NCI-H345 (cell line): ENCODE results near the gene RFX8.
A peak's percentile ranks its signal among the peaks of the same experiment; 100 is the strongest.
"Not testable (repeated sequence)": the region's sequence is repeated elsewhere in the genome, so short reads cannot be mapped to it uniquely, and the experiment has no call there.

Experiments used
- DNase-seq: peaks from one replicate; lab custom pipeline; 2025; lab: John Stamatoyannopoulos, UW

Gene RFX8

DNA sequence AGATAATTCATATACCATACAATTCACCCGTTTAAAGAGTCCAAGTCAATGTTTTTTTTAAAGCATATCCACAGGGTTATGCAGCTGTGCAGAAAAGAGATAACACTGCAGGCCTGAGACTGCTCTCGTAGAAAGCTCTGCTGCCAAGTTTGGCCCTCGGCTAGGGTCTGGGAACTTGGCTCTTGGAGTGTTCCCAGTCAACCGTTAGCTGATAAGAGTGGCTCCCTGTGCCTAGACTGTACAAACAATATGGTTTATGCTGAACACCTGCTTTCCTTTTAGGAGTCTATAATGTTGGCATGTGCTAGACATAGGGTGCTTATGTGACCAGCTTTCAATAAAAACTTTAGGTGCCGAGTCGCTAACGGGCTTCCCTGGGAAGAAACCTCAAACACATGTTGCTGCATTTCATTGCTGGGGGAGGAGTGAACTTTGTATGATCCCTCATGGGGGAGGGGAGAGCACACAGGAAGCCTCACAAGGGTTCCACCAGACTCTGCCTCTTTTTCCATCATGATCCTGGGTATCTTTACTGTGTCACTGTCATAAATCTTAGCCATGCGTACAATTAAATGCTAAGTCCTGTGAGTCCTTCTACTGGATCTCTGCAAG lies 34.7 kb downstream of the RFX8 start:
- peak; percentile 10 for DNase-seq

GRCh38 chr2:101439716-101440115 lies 35.2 kb downstream of the RFX8 start:
- no peak for DNase-seq

DNA sequence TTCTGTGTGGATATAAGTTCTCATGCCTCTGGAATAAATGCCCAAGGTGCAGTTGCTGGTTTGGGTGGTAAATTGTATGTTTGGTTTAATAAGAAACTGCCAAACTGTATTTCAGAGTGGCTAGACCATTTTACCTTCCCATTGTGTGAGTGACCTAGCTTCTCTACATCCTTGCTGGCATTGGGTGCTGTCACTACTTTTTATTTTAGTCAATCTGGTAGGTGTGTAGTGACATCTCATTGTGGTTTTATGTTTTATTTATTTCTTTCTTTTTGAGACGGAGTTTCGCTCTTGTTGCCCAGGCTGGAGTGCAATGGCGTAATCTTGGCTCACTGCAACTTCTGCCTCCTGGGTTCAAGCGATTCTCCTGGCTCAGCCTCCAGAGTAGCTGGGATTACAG lies 36.4 kb downstream of the RFX8 start:
- not testable (repeated sequence) for DNase-seq

GRCh38 chr2:101435001-101435862 lies 39.7 kb downstream of the RFX8 start:
- DNase-seq, result no peak

- DNase-seq, result no peak
Observed at GRCh38 chr2:101433465-101433864, 41.4 kb downstream of the RFX8 start.

DNA sequence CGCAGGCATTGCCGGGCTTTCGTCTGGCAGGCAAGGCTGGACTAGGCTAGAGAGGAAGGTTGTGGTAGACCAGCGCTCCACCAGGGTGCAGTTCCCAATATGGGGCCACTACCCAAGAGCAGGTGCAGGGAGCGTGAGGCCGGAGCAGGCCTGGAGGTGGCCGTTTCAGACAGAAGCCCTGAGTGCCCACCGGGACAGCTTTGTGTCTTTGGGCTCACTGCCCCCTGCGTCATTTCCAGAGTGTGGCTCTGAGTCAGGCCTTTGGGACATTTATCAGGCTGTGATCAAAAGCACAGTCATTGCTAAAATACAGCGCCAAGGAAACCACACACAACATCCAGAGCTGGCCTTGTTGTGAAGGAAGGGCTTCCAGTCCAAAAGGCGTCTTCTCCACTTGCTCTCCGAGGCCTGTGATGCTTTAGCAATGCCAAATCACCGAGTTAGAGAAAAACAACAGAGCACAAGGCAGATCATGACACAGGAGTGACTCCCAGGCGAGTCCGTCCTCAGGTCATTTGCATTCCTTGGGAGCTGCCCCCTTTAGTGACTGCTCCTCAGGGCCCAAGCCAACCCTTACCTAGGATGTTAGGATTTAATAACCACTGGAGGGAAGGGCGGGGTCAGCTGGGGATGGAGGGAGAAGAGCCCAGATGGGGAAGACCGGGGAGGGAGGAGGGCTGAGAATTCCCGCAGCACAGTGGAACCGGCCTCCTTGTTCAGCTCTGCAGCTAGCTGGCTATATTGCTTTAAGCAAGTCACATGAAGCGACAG lies 42.3 kb downstream of the RFX8 start:
- DNase-seq, result no peak

DNA sequence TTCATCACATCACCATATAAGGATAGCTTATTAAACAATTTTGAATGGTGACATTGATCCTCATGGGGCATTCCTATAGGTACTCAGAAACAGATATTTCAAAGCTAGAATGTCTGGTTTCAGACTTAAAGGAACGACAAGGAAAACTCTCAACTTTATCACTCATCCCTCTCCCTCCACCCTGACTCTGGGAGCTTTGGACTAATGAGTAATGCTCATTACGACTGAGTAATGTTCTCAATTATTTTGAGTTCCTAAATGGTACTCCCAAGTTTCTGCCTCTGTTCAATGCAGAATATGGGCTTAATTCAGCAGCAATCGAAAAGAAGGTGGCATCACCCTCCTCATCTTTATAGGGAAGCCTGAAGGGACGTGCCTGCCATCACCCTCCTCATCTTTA lies 43.4 kb downstream of the RFX8 start:
- no peak for DNase-seq

DNA sequence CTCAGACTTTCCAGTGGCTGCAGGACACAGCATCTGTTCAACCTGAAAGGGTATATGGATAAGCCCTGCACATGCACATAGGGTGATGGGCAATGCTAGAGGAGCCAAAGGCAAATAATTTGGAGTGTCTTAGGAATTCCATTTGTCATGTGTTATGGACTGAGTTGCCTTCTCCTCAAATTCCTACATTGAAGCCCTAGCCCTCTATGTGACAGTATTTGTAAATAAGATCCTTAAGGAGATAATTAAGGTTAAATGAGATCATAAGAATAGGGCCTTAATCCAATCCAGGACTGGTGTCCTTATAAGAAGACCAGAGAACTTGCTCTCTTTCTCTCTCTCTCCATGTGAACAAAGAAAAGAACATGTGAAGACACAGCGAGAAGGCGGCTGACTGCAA lies 44.8 kb downstream of the RFX8 start:
- no peak for DNase-seq

DNA sequence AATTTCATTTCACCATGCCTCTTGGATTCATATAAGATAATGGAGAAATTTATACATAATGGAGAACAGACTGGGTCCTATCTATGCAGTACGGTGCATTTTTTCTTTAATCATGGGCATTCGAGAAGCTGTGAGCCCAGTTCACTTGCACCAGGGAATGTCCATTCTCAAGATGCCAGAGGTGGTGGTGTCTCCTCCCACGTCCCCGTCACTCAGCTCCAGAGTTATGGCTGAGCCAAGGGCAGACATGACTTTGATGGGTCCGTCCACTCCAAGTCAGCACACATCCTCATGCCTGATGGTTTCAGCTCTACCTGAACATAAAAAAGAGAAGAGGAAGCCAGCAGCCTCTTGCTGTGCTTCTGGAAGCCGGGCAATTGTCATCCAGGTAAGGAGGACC lies 45.5 kb downstream of the RFX8 start:
- DNase-seq, result no peak

DNA sequence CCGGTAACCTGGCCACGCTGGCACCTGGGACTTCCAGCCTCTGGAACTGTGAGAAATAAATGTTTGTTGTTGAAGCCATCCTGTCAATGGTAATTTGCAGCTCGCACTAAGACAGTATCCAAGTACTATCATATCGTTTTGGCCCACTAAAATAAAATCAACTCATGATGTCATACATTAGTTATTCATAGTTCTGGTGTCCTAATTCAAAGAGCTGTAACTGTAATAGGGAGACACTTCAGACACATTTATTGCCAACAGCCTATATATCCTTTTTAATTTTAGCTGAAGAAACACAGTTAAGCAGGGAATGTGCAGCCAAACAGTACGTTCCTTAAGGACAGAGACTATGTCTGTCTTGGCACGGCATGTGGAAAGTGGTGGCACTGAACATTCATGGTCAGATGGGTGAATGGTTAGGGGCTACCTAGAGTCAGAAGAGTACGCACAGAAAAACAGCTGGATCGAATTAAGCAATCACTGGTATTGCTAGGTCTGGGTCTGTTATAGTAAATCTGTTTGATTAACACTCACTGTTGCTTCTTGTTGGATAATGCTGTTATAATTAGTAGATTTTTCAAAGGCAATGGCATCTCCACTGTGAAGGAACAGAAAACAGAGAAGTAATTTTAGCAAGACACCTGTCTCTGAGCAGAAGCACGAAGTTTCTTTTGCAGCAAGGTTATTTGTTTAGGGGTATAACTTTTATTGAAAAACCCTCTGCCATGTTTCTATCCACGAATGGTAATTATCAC lies 46.3 kb downstream of the RFX8 start:
- DNase-seq, result no peak

- DNase-seq, result no peak
Observed at GRCh38 chr2:101427743-101428142, 47.2 kb downstream of the RFX8 start.

DNA sequence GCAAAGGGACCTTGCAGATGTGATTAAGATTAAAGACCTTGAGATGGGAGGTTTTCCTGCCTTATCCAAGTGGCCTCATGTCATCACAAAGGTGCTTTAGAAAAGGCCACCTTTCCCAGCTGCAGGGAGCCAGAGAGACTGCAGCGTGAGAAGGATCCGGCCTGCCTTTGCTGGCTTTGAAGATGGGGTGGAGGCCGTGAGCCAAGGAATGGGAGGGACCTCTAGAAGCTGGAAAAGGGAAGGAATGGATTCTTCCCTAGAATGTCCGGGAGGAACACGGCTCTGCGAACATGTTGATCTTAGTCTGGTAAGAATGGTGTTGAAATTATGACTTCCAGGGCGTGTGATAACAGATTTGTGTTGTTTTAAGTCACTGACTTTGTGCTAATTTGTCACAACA lies 47.7 kb downstream of the RFX8 start:
- DNase-seq, result no peak

GRCh38 chr2:101426822-101427221 lies 48.1 kb downstream of the RFX8 start:
- DNase-seq, result no peak

GRCh38 chr2:101420623-101421022 lies 54.3 kb downstream of the RFX8 start:
- no peak for DNase-seq

DNA sequence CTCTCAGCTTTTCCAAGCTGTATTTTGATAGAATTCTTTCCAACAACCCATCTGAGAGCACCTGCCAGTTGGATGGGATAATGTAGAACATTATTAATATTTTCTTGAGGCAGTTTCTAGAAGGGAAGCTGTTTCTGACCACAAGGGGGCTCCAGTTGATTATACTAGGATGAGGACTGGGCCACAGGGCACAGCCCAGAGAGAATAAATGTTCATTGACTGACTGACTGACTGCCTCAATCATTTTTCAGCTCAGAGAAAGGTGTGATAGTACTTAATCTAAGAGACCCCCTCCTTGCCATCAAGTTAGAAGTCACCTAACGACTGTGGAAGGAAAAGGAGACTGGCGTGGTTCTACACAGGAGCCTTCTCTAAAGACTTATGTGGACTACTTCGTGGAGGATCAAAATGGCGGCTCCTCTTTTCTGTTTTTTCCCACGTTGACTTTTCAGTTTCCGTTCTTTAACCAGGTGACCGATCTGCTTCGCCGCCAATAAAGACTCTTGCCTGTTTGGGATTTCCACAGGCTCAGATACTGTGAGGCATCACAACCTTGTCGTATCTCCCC lies 55.7 kb downstream of the RFX8 start:
- DNase-seq, result peak; percentile 50

GRCh38 chr2:101418460-101419095 lies 56.3 kb downstream of the RFX8 start:
- DNase-seq, result no peak

- DNase-seq, result no peak
Observed at GRCh38 chr2:101416609-101417008, 58.3 kb downstream of the RFX8 start.

DNA sequence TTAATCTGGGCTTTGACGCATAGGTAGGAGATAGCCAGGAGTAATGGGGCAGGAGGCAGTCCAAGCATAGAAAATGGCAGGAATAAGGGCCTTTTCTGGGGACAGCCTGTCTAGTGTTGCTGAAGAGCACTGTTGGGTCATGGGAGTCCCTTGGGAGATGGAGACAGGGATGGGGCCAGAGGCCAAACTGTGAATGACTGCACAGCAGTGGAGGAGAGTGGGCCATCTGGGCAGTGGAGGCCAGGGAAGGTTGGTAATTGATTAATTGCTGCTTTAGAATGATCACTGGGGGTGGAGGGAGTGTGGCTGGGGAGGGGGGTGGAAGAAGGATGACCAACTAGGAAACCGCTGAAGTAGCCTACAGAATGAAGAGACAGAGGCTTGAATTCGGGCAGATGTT lies 59.0 kb downstream of the RFX8 start:
- no peak for DNase-seq

DNA sequence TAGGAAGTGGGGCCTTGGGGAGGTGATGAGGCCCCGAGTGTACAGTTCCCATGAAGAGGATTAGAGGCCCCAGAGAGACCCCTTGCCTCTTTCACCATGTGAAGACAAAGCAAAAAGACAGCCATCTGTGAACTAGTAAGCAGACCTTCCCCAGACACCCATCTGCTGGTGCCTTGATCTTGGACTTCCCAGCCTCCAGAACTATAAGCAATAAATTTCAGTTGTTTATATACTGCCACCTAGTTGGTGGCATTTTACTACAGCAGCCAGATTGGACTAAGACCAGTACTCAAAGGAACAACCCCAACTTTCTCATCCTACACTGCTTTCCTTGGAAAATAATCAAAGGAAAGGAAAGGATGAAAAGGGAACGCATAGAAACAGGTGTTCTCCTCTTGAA lies 59.7 kb downstream of the RFX8 start:
- no peak for DNase-seq

GRCh38 chr2:101412092-101412694 lies 62.7 kb downstream of the RFX8 start:
- no peak for DNase-seq

GRCh38 chr2:101410746-101411145 lies 64.2 kb downstream of the RFX8 start:
- DNase-seq, result peak; percentile 51
